Liver (tissue), 9 donors: ENCODE measurements around the gene EGLN1. TPM values are rescaled to one million over a fixed set of nuclear protein-coding genes. Genes with fewer than 3 reads are reported as not detected.

Experiments
- DNase-seq: peaks from one replicate; pipeline ENCODE4 v3.0.0-alpha.2; 2017; ENCODE audit warnings: low spot score
- H3K27ac ChIP-seq, 2 donors: one replicate each; pipeline ENCODE4 v1.7.0; 2013; ENCODE audit warnings: inconsistent platforms in 2 of 2, low read length in 2 of 2, control low read depth in 1 of 2, low read depth in 1 of 2, mild to moderate bottlenecking in 1 of 2
- H3K27me3 ChIP-seq, 4 donors: one replicate each; pipeline versions ENCODE4 v1.6.1 to v1.7.0; 2013; ENCODE audit warnings: low read length in 3 of 4, inconsistent platforms in 1 of 4, mild to moderate bottlenecking in 1 of 4, moderate library complexity in 1 of 4; ENCODE audit not compliant: control insufficient read depth in 4 of 4, insufficient read depth in 4 of 4
- H3K36me3 ChIP-seq, 4 donors: one replicate each; pipeline versions ENCODE4 v1.6.1 to v1.7.0; 2013; ENCODE audit warnings: low read length in 3 of 4, mild to moderate bottlenecking in 3 of 4, low read depth in 1 of 4, moderate library complexity in 1 of 4; ENCODE audit not compliant: control insufficient read depth in 4 of 4, insufficient read depth in 3 of 4
- H3K4me1 ChIP-seq, 4 donors: one replicate each; pipeline versions ENCODE4 v1.6.1 to v1.7.0; 2013; ENCODE audit warnings: low read length in 3 of 4, mild to moderate bottlenecking in 3 of 4, moderate library complexity in 1 of 4; ENCODE audit not compliant: control insufficient read depth in 4 of 4, insufficient read depth in 4 of 4
- H3K4me3 ChIP-seq, 3 donors: one replicate each; pipeline versions ENCODE4 v1.6.1 to v1.7.0; 2013; ENCODE audit warnings: low read length in 3 of 3, control low read depth in 1 of 3, low read depth in 1 of 3, mild to moderate bottlenecking in 1 of 3
- H3K9ac ChIP-seq, 2 donors: one replicate each; pipeline ENCODE4 v1.7.0; 2013; ENCODE audit warnings: low read length in 2 of 2, mild to moderate bottlenecking in 2 of 2, moderate library complexity in 2 of 2, control low read depth in 1 of 2, low read depth in 1 of 2
- H3K9me3 ChIP-seq, 4 donors: one replicate each; pipeline versions ENCODE4 v1.6.1 to v1.7.0; 2013; ENCODE audit warnings: low read length in 3 of 4; ENCODE audit not compliant: control insufficient read depth in 4 of 4
- EGR1 ChIP-seq, 2 donors: IDR thresholded peaks; 2 replicates each; pipeline ENCODE4 v1.6.1; 2016 to 2018; ENCODE audit warnings: antibody characterized with exemption in 2 of 2, low read depth in 2 of 2
- FOXA2 ChIP-seq: IDR thresholded peaks from 2 replicates; pipeline ENCODE4 v1.6.1; 2016; ENCODE audit warnings: antibody characterized with exemption
- GABPA ChIP-seq, 2 donors: IDR thresholded peaks in 1 of 2; conservative IDR thresholded peaks in 1 of 2; 2 replicates each; pipeline ENCODE4 v1.6.1; 2016; ENCODE audit warnings: antibody characterized with exemption in 2 of 2, mild to moderate bottlenecking in 1 of 2, moderate library complexity in 1 of 2
- HNF4A ChIP-seq, 2 donors: conservative IDR thresholded peaks; 2 replicates each; pipeline ENCODE4 v1.6.1; 2016; ENCODE audit warnings: antibody characterized with exemption in 2 of 2, mild to moderate bottlenecking in 2 of 2
- HNF4G ChIP-seq: IDR thresholded peaks from 2 replicates; pipeline ENCODE4 v1.6.1; 2016; ENCODE audit warnings: antibody characterized with exemption
- JUND ChIP-seq, 2 donors: IDR thresholded peaks; 2 replicates each; pipeline ENCODE4 v1.6.1; 2016; ENCODE audit warnings: antibody characterized with exemption in 2 of 2
- NR2F2 ChIP-seq: IDR thresholded peaks from 2 replicates; pipeline ENCODE4 v1.6.1; 2016; ENCODE audit warnings: antibody characterized with exemption
- REST ChIP-seq: IDR thresholded peaks from 2 replicates; pipeline ENCODE4 v1.6.1; 2016; ENCODE audit warnings: antibody characterized with exemption, mild to moderate bottlenecking
- SP1 ChIP-seq: IDR thresholded peaks from 2 replicates; pipeline ENCODE4 v1.6.1; 2018; ENCODE audit warnings: antibody characterized with exemption, mild to moderate bottlenecking
- TAF1 ChIP-seq: conservative IDR thresholded peaks from 2 replicates; pipeline ENCODE4 v1.6.1; 2016; ENCODE audit warnings: antibody characterized with exemption, mild to moderate bottlenecking
- YY1 ChIP-seq: IDR thresholded peaks from 2 replicates; pipeline ENCODE4 v1.6.1; 2016; ENCODE audit warnings: antibody characterized with exemption, mild to moderate bottlenecking
- WGBS: extraction: QIAGEN DNeasy Blood & Tissue Kit; methylation state at CpG from one replicate; pipeline ENCODE4 v1.1.7; 2013; 5-methylcytosine and 5-hydroxymethylcytosine counted together
- polyA plus RNA-seq, 2 donors: library from polyadenylated mRNA; stranded (reverse) in 1 of 2; unstranded in 1 of 2; fragments of 200-250 nt in 1 of 2; fragments of >200 nt in 1 of 2; fragmentation: Nextera tagmentation in 1 of 2; extraction: Ambion mirVana in 1 of 2; gene quantifications; one replicate each; pipeline versions ENCODE4 v1.2.1 to v1.2.3, GENCODE V29; 2013 to 2015
- total RNA-seq, 2 donors: library from RNA; depleted of rRNA; stranded (reverse); fragments of >200 nt; gene quantifications; one replicate each; pipeline ENCODE4 v1.2.3, GENCODE V29; 2014
- TF ChIP-seq, protein P1 (sequence below): IDR thresholded peaks from 2 replicates; pipeline ENCODE4 v1.6.1; 2016; ENCODE audit warnings: antibody characterized with exemption
- TF ChIP-seq, protein P2 (sequence below): fragments of 150-350 bp; IDR thresholded peaks from 2 replicates; pipeline ENCODE4 v1.5.1; 2017; ENCODE audit warnings: improper control_type of control experiment, low read depth, low read length; ENCODE audit not compliant: missing input control
- TF ChIP-seq, protein P3 (sequence below): IDR thresholded peaks from 2 replicates; pipeline ENCODE4 v1.6.1; 2016; ENCODE audit warnings: antibody characterized with exemption
- donor health status: healthy.
- donor health status: healthy.
- donor health status: healthy.
- donor health status: healthy.
- donor health status: healthy.

Gene EGLN1
- total and polyA plus RNA-seq, 4 donors: 7.2 to 44.8 (median 22.2) TPM

DNA sequence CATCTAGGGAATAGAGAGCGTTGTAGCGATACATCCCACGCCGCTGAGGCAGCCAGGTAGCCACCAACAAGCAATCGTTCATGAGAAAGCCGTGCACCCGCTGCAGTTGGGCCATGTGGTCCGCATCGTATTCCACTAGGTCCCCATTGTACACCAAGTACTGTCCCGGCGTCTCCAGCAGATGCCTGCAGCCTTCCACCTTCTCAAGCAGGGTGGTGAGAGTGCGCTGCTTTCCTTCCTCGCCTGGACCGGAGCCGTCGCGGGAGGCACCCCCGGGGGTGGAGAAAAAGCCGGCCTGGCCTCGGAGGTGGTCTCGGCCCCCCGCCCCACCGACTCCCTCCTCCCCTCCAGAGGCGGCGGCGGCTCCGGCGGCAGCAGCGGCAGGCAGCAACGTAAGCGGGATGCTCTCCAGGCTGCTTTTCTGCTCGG is 85.0 kb downstream of the EGLN1 start:
- H3K4me1 ChIP-seq: peaks cover 8 to 53% (median 47%) of the 10 kb centered on the region in 4 donors

DNA sequence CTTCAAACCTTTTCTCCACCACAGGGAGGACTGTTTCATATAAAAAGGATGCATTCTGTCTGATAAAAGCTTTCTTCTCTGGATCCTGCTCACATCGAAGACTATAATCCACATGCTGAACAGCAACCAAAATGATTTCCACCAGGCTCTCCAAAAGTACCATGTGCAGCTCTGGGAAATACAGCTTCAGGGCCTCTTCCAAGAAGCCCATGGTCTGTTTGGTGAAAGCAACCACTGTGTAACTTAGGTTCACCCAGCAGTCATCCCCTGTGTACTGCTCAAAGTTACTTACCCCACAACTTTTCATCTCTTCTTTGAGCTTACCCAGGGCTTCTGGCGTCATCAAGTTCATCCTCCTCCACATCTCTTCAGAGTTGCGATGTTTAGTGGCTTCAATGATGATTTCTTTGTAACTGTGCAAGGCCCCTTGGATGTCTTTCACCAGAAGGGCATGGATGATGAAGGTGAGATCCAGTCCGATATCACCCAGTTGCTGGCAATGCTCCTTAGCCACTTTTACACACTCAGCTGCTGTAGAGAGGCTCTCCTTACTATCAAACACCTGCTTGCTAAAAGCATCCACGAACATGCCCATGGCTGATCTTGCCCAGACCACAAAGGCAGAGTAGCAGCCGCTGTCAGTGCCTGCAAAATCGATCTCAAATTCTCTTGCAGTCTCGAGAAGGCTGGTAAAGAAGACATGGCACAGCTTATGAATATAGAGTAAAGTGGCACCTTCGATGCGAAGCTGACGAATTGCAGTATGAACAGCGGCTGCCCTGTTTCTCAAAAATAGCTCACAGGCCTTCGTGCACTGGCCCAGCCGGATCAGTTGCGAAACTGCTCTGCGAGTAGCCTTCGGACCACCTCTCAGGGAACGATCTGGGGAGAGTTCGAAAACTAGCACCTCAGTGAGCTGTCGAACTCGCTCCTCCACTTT is 86.2 kb downstream of the EGLN1 start:
- Histone ChIP-seq H3K27ac (no peak overlapping the region), H3K9ac (peak overlapping the region; percentile 16 to 79), H3K9me3 (no peaks in the 10 kb centered on the region), H3K4me3 (peak overlapping the region; percentile 77 to 96 (median 95)), H3K36me3 (no peaks in the 10 kb centered on the region), H3K4me1 (peaks cover 8 to 53% (median 47%) of the 10 kb centered on the region in 4 donors), H3K27me3 (no peaks in the 10 kb centered on the region)
- no peak for DNase-seq
- WGBS: 52% methylated on average over 21 of the region's 21 CpGs
- TF ChIP-seq, protein P1, sequence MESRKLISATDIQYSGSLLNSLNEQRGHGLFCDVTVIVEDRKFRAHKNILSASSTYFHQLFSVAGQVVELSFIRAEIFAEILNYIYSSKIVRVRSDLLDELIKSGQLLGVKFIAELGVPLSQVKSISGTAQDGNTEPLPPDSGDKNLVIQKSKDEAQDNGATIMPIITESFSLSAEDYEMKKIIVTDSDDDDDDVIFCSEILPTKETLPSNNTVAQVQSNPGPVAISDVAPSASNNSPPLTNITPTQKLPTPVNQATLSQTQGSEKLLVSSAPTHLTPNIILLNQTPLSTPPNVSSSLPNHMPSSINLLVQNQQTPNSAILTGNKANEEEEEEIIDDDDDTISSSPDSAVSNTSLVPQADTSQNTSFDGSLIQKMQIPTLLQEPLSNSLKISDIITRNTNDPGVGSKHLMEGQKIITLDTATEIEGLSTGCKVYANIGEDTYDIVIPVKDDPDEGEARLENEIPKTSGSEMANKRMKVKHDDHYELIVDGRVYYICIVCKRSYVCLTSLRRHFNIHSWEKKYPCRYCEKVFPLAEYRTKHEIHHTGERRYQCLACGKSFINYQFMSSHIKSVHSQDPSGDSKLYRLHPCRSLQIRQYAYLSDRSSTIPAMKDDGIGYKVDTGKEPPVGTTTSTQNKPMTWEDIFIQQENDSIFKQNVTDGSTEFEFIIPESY: no peak
- TF ChIP-seq SP1 (no peak), HNF4A (conservative IDR thresholded peaks at IDR 0.05) (no peak), HNF4G (no peak), EGR1 (IDR thresholded peaks at IDR 0.05; ENCODE audit: low read depth in 2 of 2) (no peak), REST (no peak), GABPA (IDR thresholded peaks at IDR 0.05 in 1 of 2, conservative IDR thresholded peaks at IDR 0.05 in 1 of 2) (no peak), YY1 (no peak), FOXA2 (no peak), JUND (IDR thresholded peaks at IDR 0.05) (no peak), NR2F2 (no peak)
- TF ChIP-seq, protein P2, sequence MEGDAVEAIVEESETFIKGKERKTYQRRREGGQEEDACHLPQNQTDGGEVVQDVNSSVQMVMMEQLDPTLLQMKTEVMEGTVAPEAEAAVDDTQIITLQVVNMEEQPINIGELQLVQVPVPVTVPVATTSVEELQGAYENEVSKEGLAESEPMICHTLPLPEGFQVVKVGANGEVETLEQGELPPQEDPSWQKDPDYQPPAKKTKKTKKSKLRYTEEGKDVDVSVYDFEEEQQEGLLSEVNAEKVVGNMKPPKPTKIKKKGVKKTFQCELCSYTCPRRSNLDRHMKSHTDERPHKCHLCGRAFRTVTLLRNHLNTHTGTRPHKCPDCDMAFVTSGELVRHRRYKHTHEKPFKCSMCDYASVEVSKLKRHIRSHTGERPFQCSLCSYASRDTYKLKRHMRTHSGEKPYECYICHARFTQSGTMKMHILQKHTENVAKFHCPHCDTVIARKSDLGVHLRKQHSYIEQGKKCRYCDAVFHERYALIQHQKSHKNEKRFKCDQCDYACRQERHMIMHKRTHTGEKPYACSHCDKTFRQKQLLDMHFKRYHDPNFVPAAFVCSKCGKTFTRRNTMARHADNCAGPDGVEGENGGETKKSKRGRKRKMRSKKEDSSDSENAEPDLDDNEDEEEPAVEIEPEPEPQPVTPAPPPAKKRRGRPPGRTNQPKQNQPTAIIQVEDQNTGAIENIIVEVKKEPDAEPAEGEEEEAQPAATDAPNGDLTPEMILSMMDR: no peak
- TF ChIP-seq, protein P3, sequence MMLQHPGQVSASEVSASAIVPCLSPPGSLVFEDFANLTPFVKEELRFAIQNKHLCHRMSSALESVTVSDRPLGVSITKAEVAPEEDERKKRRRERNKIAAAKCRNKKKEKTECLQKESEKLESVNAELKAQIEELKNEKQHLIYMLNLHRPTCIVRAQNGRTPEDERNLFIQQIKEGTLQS: no peak

More for the DNA sequence above, 85.0 kb downstream of the EGLN1 start:
- 1% methylated on average over 32 of the region's 32 CpGs for whole genome bisulfite sequencing
- no peaks in the 10 kb centered on the region for H3K36me3 ChIP-seq
- no peaks in the 10 kb centered on the region for H3K27me3 ChIP-seq
- peak overlapping the region; percentile 75 to 79 for H3K9ac ChIP-seq
- no peaks in the 10 kb centered on the region for H3K9me3 ChIP-seq
- no peak for DNase-seq
- H3K4me3 ChIP-seq: peak overlapping the region; percentile 77 to 96 (median 95)
- TF ChIP-seq SP1 (no peak), NR2F2 (no peak), TAF1 (no peak)
- TF ChIP-seq, protein P3: no peak
- H3K27ac ChIP-seq: peak overlapping the region; percentile 84 to 92
